ENCODE data around the gene SCAMP3. TPM values are rescaled to one million over a fixed set of nuclear protein-coding genes. Genes with fewer than 3 reads are reported as not detected.

The SCAMP3 gene
- total RNA-seq, 4 donors from 2014 or later = 39.0 to 66.1 (median 44.8) TPM

DNA sequence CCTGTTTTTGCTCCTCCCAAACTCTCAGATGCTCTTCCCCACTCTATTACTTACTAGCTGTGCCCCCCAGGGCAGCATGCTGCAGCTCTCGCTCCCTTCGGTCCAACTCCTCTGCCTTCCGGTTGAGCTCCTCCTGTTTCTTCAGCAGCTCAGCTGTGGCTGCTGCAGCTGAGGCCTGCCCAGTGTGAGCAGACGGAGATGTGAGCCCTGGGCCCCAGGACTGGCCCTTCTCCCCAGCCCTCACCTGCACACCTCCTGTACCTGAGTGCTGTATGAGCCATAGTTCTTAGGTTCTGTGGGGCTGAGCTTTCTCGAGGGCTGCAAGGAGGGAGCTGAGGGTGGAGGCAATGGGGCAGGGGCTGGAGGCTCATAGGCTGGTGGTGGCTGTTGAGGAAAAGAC, 1.9 kb downstream of the SCAMP3 start:
- no peak for TF ChIP-seq CTCF (IDR thresholded peaks at IDR 0.05; ENCODE audit: low read depth)

GRCh38 chr1:155256058-155256852, 5.9 kb downstream of the SCAMP3 start:
- no peak for TF ChIP-seq CTCF (IDR thresholded peaks at IDR 0.05; ENCODE audit: low read depth)

- no peak for TF ChIP-seq CTCF (IDR thresholded peaks at IDR 0.05; ENCODE audit: low read depth)
These were observed 6.7 kb downstream of the SCAMP3 start, which contains the start of gene ENTREP3 for GRCh38 chr1:155255243-155256007. Gene ENTREP3, minus strand, starts transcription at chr1:155255483. Its CDS starts 606 bp downstream, at chr1:155254877.

GRCh38 chr1:155254714-155255242, 7.4 kb downstream of the SCAMP3 start:
- TF ChIP-seq CTCF (IDR thresholded peaks at IDR 0.05; ENCODE audit: low read depth) = no peak

GRCh38 chr1:155254228-155254713, 7.9 kb downstream of the SCAMP3 start:
- no peak for TF ChIP-seq CTCF (IDR thresholded peaks at IDR 0.05; ENCODE audit: low read depth)

DNA sequence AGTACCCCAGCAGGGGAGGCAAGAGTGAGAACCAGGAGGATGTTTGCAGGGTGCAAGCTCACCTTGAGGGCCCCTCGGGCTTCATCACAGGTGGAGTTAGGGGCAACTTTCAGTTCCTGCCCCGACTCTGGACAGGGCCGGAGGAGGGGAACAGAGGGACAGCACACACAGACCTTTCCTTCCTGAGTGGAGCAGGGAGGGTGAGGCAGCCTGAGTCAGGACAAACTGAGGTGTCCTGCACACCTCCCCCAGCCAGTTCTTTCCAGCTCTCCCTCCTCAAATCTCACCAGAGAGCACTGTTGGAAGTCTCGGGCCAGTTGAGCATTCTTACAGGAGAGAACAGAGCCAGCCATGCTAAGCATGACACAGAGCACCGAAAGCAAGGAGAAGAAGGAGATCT, 8.4 kb downstream of the SCAMP3 start:
- TF ChIP-seq CTCF (IDR thresholded peaks at IDR 0.05; ENCODE audit: low read depth) = no peak

GRCh38 chr1:155253208-155253607, 9.0 kb downstream of the SCAMP3 start:
- TF ChIP-seq CTCF (IDR thresholded peaks at IDR 0.05; ENCODE audit: low read depth) = no peak

All from subcutaneous adipose tissue (tissue), 4 donors.